GM12864 (cell line): ENCODE data around the gene SOX1.

ENCODE experiments used
- DNase-seq: peaks from one replicate; pipeline ENCODE4 v3.0.0-alpha.2; 2011; ENCODE audit warnings: low read depth
- H3K4me3 ChIP-seq: 2 replicates; pipeline ENCODE4 v1.5.1; 2011; ENCODE audit warnings: mild to moderate bottlenecking, low read depth, low read length, control low read depth
- CTCF ChIP-seq: IDR thresholded peaks from 2 replicates; pipeline ENCODE4 v1.5.1; 2011; ENCODE audit warnings: low read depth, mild to moderate bottlenecking, moderate library complexity, low read length, control low read depth, inconsistent platforms; ENCODE audit errors: missing control alignments

SOX1 gene

GRCh38 chr13:112034231-112034630 lies 32.7 kb upstream of the SOX1 start:
- TF ChIP-seq CTCF, result no peak
- DNase-seq, result no peak
- no peak overlapping the region for H3K4me3 ChIP-seq

DNA sequence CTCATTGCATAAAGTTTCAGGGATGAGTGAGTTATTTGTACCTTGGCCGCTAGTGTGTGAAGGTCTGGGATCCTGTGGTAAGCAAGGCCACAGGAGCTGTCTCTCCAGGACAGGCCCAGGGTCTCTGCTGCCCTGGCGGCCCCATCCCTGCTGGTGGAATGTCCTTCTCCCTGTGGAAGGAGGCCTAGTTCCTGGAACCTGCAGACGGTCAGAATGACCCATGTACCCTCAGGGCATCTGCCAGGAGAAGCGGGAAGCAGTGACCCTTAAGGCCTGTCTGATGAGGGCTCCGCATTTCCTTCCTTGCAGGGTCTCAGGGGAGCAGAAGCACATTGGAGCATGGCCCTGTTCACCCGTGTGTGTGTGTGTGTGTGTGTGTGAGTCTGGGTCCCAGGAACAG lies 32.1 kb upstream of the SOX1 start:
- no peak overlapping the region for H3K4me3 ChIP-seq
- DNase-seq, result no peak
- no peak for TF ChIP-seq CTCF

GRCh38 chr13:112042496-112042895 lies 24.5 kb upstream of the SOX1 start:
- H3K4me3 ChIP-seq, result no peak overlapping the region
- DNase-seq, result no peak
- TF ChIP-seq CTCF, result no peak

- TF ChIP-seq CTCF, result no peak
- no peak overlapping the region for H3K4me3 ChIP-seq
- DNase-seq, result no peak
Measured at GRCh38 chr13:112052213-112052612, 14.7 kb upstream of the SOX1 start.

GRCh38 chr13:112053167-112053743 lies 13.7 kb upstream of the SOX1 start:
- TF ChIP-seq CTCF, result no peak
- no peak overlapping the region for H3K4me3 ChIP-seq
- no peak for DNase-seq

DNA sequence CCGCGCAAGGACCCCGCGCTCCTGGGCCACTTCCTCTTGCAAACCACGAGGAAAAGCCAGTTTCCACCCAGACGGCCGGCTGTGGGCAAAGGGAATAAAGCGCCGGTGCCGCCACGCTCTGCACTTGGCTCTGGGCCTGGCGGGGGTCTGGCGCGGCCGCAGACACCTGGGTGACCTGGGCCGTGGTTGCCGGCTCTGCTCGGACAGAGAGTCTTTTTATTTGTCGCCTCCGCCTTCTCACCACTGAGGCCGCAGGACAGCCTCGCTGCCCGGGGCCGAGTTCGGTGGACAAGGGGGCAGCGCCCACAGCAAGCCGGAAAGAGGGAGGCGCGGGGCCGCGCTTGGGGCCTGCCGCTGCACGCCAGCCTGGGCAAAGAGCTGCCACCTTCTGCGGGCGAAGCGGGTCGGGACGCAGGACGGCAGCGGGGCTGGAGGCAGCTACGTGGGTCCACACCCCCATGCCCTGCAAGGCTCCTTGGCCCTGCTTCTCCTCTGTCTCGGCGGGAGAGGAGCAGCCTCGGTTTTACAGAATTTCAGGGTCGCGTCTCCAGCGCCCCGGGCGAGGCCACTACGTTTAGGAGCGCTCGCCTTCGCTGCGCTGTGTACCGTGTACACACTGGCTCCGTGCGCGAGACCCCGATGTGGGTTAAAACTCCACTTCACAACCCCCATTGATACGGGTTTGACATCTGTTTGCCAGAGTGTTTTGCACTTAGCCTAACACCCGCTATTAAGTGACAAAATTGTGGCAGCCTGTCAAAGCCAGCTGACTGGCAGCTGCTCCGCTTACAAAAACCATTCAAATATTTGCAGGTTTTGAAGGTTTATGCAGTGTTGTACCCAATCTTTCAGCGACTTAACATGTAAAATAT lies 13.0 kb upstream of the SOX1 start:
- no peak for DNase-seq
- no peak for TF ChIP-seq CTCF
- H3K4me3 ChIP-seq, result no peak overlapping the region
